HUES6 (cell line): ENCODE measurements around the gene EDARADD.
"Not testable (repeated sequence)": the region's sequence is repeated elsewhere in the genome, so short reads cannot be mapped to it uniquely, and the experiment has no call there.

Experiments used
- H3K27ac ChIP-seq: 2 replicates; pipeline ENCODE4 v1.7.0; 2013; ENCODE audit warnings: low read depth, mild to moderate bottlenecking, low read length, inconsistent platforms
- H3K27me3 ChIP-seq: 2 replicates; pipeline ENCODE4 v1.6.1; 2013; ENCODE audit warnings: low read length; ENCODE audit not compliant: control insufficient read depth, insufficient read depth
- H3K36me3 ChIP-seq: 2 replicates; pipeline ENCODE4 v1.6.1; 2013; ENCODE audit warnings: low read length; ENCODE audit not compliant: control insufficient read depth, insufficient read depth
- H3K4me1 ChIP-seq: 2 replicates; pipeline ENCODE4 v1.6.1; 2013; ENCODE audit warnings: low read length; ENCODE audit not compliant: control insufficient read depth, insufficient read depth
- H3K4me3 ChIP-seq: 2 replicates; pipeline ENCODE4 v1.5.1; 2013; ENCODE audit warnings: low read depth, low read length
- H3K9ac ChIP-seq: one replicate; pipeline ENCODE4 v1.6.1; 2013; ENCODE audit warnings: mild to moderate bottlenecking, low read length
- H3K9me3 ChIP-seq: 2 replicates; pipeline ENCODE4 v1.6.1; 2013; ENCODE audit warnings: low read depth, low read length; ENCODE audit not compliant: control insufficient read depth, insufficient read depth

Gene EDARADD

DNA sequence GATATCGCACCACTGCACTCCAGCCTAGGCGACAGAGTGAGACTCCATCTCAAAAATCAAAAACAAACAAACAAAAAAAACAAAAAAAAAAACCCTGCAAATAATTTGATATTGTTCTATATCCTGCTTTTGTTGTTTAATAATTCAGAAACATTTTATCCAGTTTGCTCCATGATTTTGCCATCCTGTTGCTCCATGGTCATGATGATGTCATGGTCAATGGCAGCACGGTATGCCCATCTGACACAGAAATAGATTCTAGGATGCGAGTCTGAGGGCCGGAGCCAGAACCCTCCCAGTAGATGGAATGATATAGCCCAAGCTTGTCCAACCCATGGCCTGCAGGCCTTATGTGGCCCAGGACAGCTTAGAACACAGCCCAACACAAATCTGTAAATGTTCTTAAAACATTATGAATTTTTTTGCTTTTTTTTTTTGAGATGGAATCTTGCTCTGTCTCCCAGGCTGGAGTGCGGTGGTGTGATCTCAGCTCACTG, 39.8 kb downstream of the EDARADD start:
- H3K4me1 ChIP-seq, result no peaks in the 10 kb centered on the region
- H3K27ac ChIP-seq, result no peak overlapping the region
- peaks cover 4% of the 10 kb centered on the region; the same call in 1 of the 2 replicates for H3K9me3 ChIP-seq
- no peaks in the 10 kb centered on the region for H3K27me3 ChIP-seq
- H3K36me3 ChIP-seq, result no peaks in the 10 kb centered on the region
- no peak overlapping the region for H3K9ac ChIP-seq
- no peak overlapping the region for H3K4me3 ChIP-seq

DNA sequence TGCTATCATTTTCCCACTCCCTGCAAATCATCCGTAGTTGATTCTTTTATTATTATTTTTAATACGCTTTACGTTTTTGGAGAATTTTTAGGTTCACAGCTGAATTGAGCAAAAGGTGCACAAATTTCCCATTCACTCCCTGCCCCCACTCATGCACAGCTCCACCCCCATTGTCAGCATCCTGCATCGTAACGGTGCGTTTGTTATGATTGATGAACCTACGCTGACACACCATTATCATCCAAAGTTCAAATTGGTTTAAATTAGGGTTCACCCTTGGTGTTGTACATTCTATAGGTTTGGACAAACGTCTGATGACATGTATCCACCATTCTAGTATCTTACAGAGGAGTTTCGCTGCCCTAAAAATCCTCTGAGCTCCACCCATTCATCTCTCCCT, 44.5 kb downstream of the EDARADD start:
- Histone ChIP-seq H3K9ac (no peak overlapping the region), H3K4me3 (no peak overlapping the region), H3K9me3 (0 out of 2 replicates have a peak, but pooled peaks cover 3% of the 10 kb centered on the region), H3K27me3 (no peaks in the 10 kb centered on the region), H3K27ac (no peak overlapping the region), H3K4me1 (no peaks in the 10 kb centered on the region), H3K36me3 (no peaks in the 10 kb centered on the region)

DNA sequence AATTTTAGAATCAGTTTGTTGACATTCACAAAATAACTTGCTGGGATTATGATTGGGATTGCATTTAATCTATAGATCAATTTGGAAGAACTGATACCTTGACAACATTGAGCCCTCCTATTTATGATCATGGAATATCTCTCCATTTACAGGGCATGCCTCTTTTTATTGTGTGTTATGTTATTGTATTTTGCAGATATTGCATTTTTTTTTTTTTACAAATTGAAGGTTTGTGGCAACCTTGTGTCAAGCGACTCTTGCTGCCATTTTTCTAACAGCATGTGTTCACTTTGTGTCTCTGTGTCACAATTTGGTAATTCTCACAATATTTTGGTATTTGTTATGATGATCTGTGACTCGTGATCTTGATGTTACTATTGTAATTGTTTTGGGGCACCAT, 46.3 kb downstream of the EDARADD start:
- H3K36me3 ChIP-seq, result no peaks in the 10 kb centered on the region; the same call in 1 of the 2 replicates
- no peak overlapping the region for H3K4me3 ChIP-seq
- no peaks in the 10 kb centered on the region for H3K4me1 ChIP-seq
- H3K9me3 ChIP-seq, result peaks cover 8% of the 10 kb centered on the region; the same call in 1 of the 2 replicates
- H3K9ac ChIP-seq, result no peak overlapping the region
- no peak overlapping the region for H3K27ac ChIP-seq
- no peaks in the 10 kb centered on the region for H3K27me3 ChIP-seq

DNA sequence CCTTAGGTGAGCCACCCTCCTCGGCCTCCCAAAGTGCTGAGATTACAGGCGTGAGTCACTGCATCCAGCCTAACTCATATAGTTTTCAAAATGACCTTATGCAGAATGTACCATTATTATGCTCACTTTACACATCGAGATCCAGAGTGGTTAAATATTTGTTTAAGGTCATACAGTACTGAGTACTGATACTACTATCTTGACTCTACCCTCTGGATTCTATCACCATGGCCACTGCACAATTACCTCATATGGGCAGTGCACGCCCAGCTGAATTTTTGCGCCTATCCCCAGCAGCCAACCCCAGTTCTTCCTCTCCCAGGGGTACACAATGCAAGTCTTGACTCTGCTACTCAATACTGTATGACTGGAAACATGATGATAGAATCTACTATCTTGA, 56.7 kb downstream of the EDARADD start:
- H3K4me3 ChIP-seq, result no peak overlapping the region
- no peaks in the 10 kb centered on the region for H3K9me3 ChIP-seq
- no peaks in the 10 kb centered on the region for H3K4me1 ChIP-seq
- H3K27me3 ChIP-seq, result no peaks in the 10 kb centered on the region
- H3K9ac ChIP-seq, result no peak overlapping the region
- no peak overlapping the region for H3K27ac ChIP-seq
- H3K36me3 ChIP-seq, result no peaks in the 10 kb centered on the region

DNA sequence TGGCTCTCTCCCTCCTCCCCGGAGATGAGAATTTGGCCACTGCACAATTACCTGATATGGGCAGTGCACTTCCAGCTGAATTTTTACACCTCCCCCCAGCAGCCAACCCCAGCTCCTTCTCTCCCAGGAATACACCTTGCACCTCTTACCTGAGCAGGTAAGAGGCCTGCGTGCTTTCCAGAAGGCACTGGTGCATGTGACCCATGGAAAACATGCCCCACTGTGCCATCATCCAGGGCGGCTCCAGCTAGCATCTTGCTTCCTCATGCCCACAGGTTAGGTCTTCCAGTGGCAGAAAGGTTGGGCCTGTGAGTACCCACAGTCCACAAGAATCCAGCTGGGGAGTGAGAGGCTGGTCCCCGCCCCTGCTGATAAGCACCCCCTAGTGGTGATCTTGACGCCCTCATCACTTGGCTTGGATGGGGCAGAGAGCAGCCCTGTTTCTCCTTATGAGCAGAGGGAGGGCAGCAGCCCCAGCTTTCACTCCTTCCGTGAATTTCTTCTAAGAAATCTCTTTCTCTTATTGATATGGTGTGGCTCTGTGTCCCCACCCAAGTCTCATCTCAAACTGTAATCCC, 57.8 kb downstream of the EDARADD start:
- Histone ChIP-seq H3K4me3 (no peak overlapping the region), H3K4me1 (no peaks in the 10 kb centered on the region), H3K9me3 (no peaks in the 10 kb centered on the region), H3K27me3 (no peaks in the 10 kb centered on the region), H3K36me3 (no peaks in the 10 kb centered on the region), H3K27ac (no peak overlapping the region), H3K9ac (no peak overlapping the region)

GRCh38 chr1:236455243-236455642, 61.2 kb downstream of the EDARADD start:
- Histone ChIP-seq H3K36me3 (no peaks in the 10 kb centered on the region), H3K9me3 (no peaks in the 10 kb centered on the region), H3K27me3 (no peaks in the 10 kb centered on the region), H3K9ac (no peak overlapping the region), H3K4me1 (no peaks in the 10 kb centered on the region), H3K27ac (no peak overlapping the region), H3K4me3 (no peak overlapping the region)

- H3K9ac ChIP-seq, result no peak overlapping the region
- no peaks in the 10 kb centered on the region for H3K27me3 ChIP-seq
- no peaks in the 10 kb centered on the region for H3K9me3 ChIP-seq
- H3K4me1 ChIP-seq, result no peaks in the 10 kb centered on the region
- no peaks in the 10 kb centered on the region for H3K36me3 ChIP-seq
- H3K27ac ChIP-seq, result no peak overlapping the region
- H3K4me3 ChIP-seq, result no peak overlapping the region
Observed at GRCh38 chr1:236457775-236458174, 63.7 kb downstream of the EDARADD start.

GRCh38 chr1:236458996-236459395, 64.9 kb downstream of the EDARADD start:
- H3K27me3 ChIP-seq, result no peaks in the 10 kb centered on the region
- no peaks in the 10 kb centered on the region for H3K4me1 ChIP-seq
- H3K36me3 ChIP-seq, result no peaks in the 10 kb centered on the region
- no peak overlapping the region for H3K9ac ChIP-seq
- no peak overlapping the region for H3K4me3 ChIP-seq
- no peak overlapping the region for H3K27ac ChIP-seq
- no peaks in the 10 kb centered on the region for H3K9me3 ChIP-seq

GRCh38 chr1:236460103-236460502, 66.0 kb downstream of the EDARADD start:
- Histone ChIP-seq H3K4me1 (no peaks in the 10 kb centered on the region), H3K9me3 (no peaks in the 10 kb centered on the region), H3K36me3 (no peaks in the 10 kb centered on the region), H3K27me3 (no peaks in the 10 kb centered on the region), H3K9ac (no peak overlapping the region), H3K27ac (no peak overlapping the region), H3K4me3 (no peak overlapping the region)

GRCh38 chr1:236464197-236464596, 70.1 kb downstream of the EDARADD start:
- H3K9me3 ChIP-seq, result not testable (repeated sequence)

GRCh38 chr1:236465231-236465958, 71.3 kb downstream of the EDARADD start:
- Histone ChIP-seq H3K27ac (no peak overlapping the region), H3K27me3 (no peaks in the 10 kb centered on the region), H3K9ac (no peak overlapping the region), H3K36me3 (no peaks in the 10 kb centered on the region), H3K9me3 (no peaks in the 10 kb centered on the region), H3K4me1 (no peaks in the 10 kb centered on the region), H3K4me3 (no peak overlapping the region)

More at GRCh38 chr1:236464197-236464596, 70.1 kb downstream of the EDARADD start:
- H3K4me1 ChIP-seq, H3K27ac ChIP-seq, H3K36me3 ChIP-seq, H3K4me3 ChIP-seq, H3K27me3 ChIP-seq, H3K9ac ChIP-seq: not testable (repeated sequence)
